T-helper 1 cell treated with Interleukin-12 subunit alpha and Interleukin-12 subunit beta and Interleukin-4 antibody, amounts not matched to agents 30 μg/mL and 1 μg/mL, for 36 hours (primary cell): ENCODE data around the gene DPEP3.

ENCODE experiments used
- H3K27ac Mint-ChIP-seq: one replicate; pipeline ENCODE4 v1.8.0; 2021; ENCODE audit warnings: mild to moderate bottlenecking, mixed read lengths
- H3K27me3 Mint-ChIP-seq: one replicate; pipeline ENCODE4 v1.8.0; 2021; ENCODE audit warnings: low read depth, mixed read lengths
- H3K36me3 Mint-ChIP-seq: one replicate; pipeline ENCODE4 v1.8.0; 2021; ENCODE audit warnings: low read depth, mixed read lengths
- H3K4me1 Mint-ChIP-seq: one replicate; pipeline ENCODE4 v1.8.0; 2021; ENCODE audit warnings: low read depth, mixed read lengths
- H3K4me3 Mint-ChIP-seq: one replicate; pipeline ENCODE4 v1.8.0; 2021; ENCODE audit warnings: mild to moderate bottlenecking, moderate library complexity, mixed read lengths
- H3K9me3 Mint-ChIP-seq: one replicate; pipeline ENCODE4 v1.8.0; 2021; ENCODE audit warnings: mixed read lengths

DPEP3 gene

GRCh38 chr16:67966549-67967182 lies 13.6 kb downstream of the DPEP3 start:
- peak overlapping the region; percentile 91 for H3K27ac Mint-ChIP-seq
- H3K27me3 Mint-ChIP-seq = no peaks in the 10 kb centered on the region
- H3K36me3 Mint-ChIP-seq = peaks cover 2% of the 10 kb centered on the region
- no peaks in the 10 kb centered on the region for H3K9me3 Mint-ChIP-seq
- peak overlapping the region; percentile 95 for H3K4me3 Mint-ChIP-seq
- peaks cover 29% of the 10 kb centered on the region for H3K4me1 Mint-ChIP-seq

- Mint-ChIP-seq H3K27me3 (no peaks in the 10 kb centered on the region), H3K36me3 (peaks cover 4% of the 10 kb centered on the region), H3K9me3 (no peaks in the 10 kb centered on the region), H3K4me1 (peaks cover 29% of the 10 kb centered on the region), H3K27ac (peak overlapping the region; percentile 31), H3K4me3 (peak overlapping the region; percentile 95)
Observed at GRCh38 chr16:67965668-67966548, 14.4 kb downstream of the DPEP3 start.

GRCh38 chr16:67964477-67965131 lies 15.7 kb downstream of the DPEP3 start:
- Mint-ChIP-seq H3K27me3 (no peaks in the 10 kb centered on the region), H3K27ac (no peak overlapping the region), H3K9me3 (no peaks in the 10 kb centered on the region), H3K4me3 (no peak overlapping the region), H3K36me3 (peaks cover 7% of the 10 kb centered on the region), H3K4me1 (peaks cover 26% of the 10 kb centered on the region)

GRCh38 chr16:67963662-67964321 lies 16.5 kb downstream of the DPEP3 start:
- peaks cover 7% of the 10 kb centered on the region for H3K36me3 Mint-ChIP-seq
- H3K4me1 Mint-ChIP-seq = peaks cover 23% of the 10 kb centered on the region
- no peaks in the 10 kb centered on the region for H3K9me3 Mint-ChIP-seq
- no peaks in the 10 kb centered on the region for H3K27me3 Mint-ChIP-seq
- H3K27ac Mint-ChIP-seq = no peak overlapping the region
- no peak overlapping the region for H3K4me3 Mint-ChIP-seq

- no peaks in the 10 kb centered on the region for H3K27me3 Mint-ChIP-seq
- H3K9me3 Mint-ChIP-seq = no peaks in the 10 kb centered on the region
- H3K4me3 Mint-ChIP-seq = no peak overlapping the region
- H3K36me3 Mint-ChIP-seq = peaks cover 11% of the 10 kb centered on the region
- peaks cover 23% of the 10 kb centered on the region for H3K4me1 Mint-ChIP-seq
- no peak overlapping the region for H3K27ac Mint-ChIP-seq
Observed at GRCh38 chr16:67963292-67963661, 17.0 kb downstream of the DPEP3 start.

- Mint-ChIP-seq H3K4me1 (peaks cover 18% of the 10 kb centered on the region), H3K4me3 (no peak overlapping the region), H3K27ac (no peak overlapping the region), H3K9me3 (no peaks in the 10 kb centered on the region), H3K27me3 (no peaks in the 10 kb centered on the region), H3K36me3 (peaks cover 12% of the 10 kb centered on the region)
Observed at GRCh38 chr16:67962135-67962534, 18.2 kb downstream of the DPEP3 start.

GRCh38 chr16:67961551-67961957 lies 18.7 kb downstream of the DPEP3 start:
- Mint-ChIP-seq H3K27ac (no peak overlapping the region), H3K4me1 (peaks cover 12% of the 10 kb centered on the region), H3K4me3 (no peak overlapping the region), H3K9me3 (no peaks in the 10 kb centered on the region), H3K36me3 (peaks cover 12% of the 10 kb centered on the region), H3K27me3 (no peaks in the 10 kb centered on the region)

GRCh38 chr16:67959536-67960329 lies 20.6 kb downstream of the DPEP3 start:
- H3K27ac Mint-ChIP-seq = no peak overlapping the region
- H3K9me3 Mint-ChIP-seq = no peaks in the 10 kb centered on the region
- no peak overlapping the region for H3K4me3 Mint-ChIP-seq
- H3K4me1 Mint-ChIP-seq = no peaks in the 10 kb centered on the region
- no peaks in the 10 kb centered on the region for H3K27me3 Mint-ChIP-seq
- H3K36me3 Mint-ChIP-seq = peaks cover 12% of the 10 kb centered on the region

- no peak overlapping the region for H3K4me3 Mint-ChIP-seq
- peaks cover 10% of the 10 kb centered on the region for H3K36me3 Mint-ChIP-seq
- no peak overlapping the region for H3K27ac Mint-ChIP-seq
- H3K4me1 Mint-ChIP-seq = no peaks in the 10 kb centered on the region
- H3K9me3 Mint-ChIP-seq = no peaks in the 10 kb centered on the region
- H3K27me3 Mint-ChIP-seq = no peaks in the 10 kb centered on the region
Observed at GRCh38 chr16:67957622-67958021, 22.7 kb downstream of the DPEP3 start.

- no peaks in the 10 kb centered on the region for H3K4me1 Mint-ChIP-seq
- H3K27ac Mint-ChIP-seq = no peak overlapping the region
- H3K27me3 Mint-ChIP-seq = no peaks in the 10 kb centered on the region
- no peak overlapping the region for H3K4me3 Mint-ChIP-seq
- no peaks in the 10 kb centered on the region for H3K9me3 Mint-ChIP-seq
- H3K36me3 Mint-ChIP-seq = peaks cover 7% of the 10 kb centered on the region
Observed at GRCh38 chr16:67954421-67955196, 25.7 kb downstream of the DPEP3 start.

GRCh38 chr16:67953641-67954375 lies 26.5 kb downstream of the DPEP3 start:
- no peaks in the 10 kb centered on the region for H3K4me1 Mint-ChIP-seq
- H3K9me3 Mint-ChIP-seq = no peaks in the 10 kb centered on the region
- no peak overlapping the region for H3K27ac Mint-ChIP-seq
- H3K4me3 Mint-ChIP-seq = no peak overlapping the region
- H3K27me3 Mint-ChIP-seq = no peaks in the 10 kb centered on the region
- peaks cover 7% of the 10 kb centered on the region for H3K36me3 Mint-ChIP-seq

GRCh38 chr16:67951485-67951884 lies 28.8 kb downstream of the DPEP3 start:
- H3K36me3 Mint-ChIP-seq = peaks cover 1% of the 10 kb centered on the region
- no peaks in the 10 kb centered on the region for H3K9me3 Mint-ChIP-seq
- no peaks in the 10 kb centered on the region for H3K4me1 Mint-ChIP-seq
- no peak overlapping the region for H3K4me3 Mint-ChIP-seq
- H3K27me3 Mint-ChIP-seq = no peaks in the 10 kb centered on the region
- H3K27ac Mint-ChIP-seq = no peak overlapping the region

GRCh38 chr16:67950335-67950843 lies 29.9 kb downstream of the DPEP3 start:
- no peak overlapping the region for H3K4me3 Mint-ChIP-seq
- H3K27ac Mint-ChIP-seq = no peak overlapping the region
- no peaks in the 10 kb centered on the region for H3K27me3 Mint-ChIP-seq
- peaks cover 1% of the 10 kb centered on the region for H3K36me3 Mint-ChIP-seq
- H3K4me1 Mint-ChIP-seq = no peaks in the 10 kb centered on the region
- H3K9me3 Mint-ChIP-seq = no peaks in the 10 kb centered on the region
